OCI-LY7 (cell line): ENCODE results near the gene CHGA.

ENCODE experiments used
- EZH2phosphoT487 ChIP-seq: fragments of 200-600 bp; sonication (generic); IDR thresholded peaks from 2 replicates; pipeline ENCODE4 v1.6.1; 2018; ENCODE audit warnings: low read depth, borderline replicate concordance, mild to moderate bottlenecking, mixed run types, antibody characterized with exemption, low read length, moderate library complexity, mixed read lengths
- TF ChIP-seq, protein P1 (sequence below): fragments of 200-600 bp; sonication (generic); conservative IDR thresholded peaks from 2 replicates; pipeline ENCODE4 v1.5.1; 2014; ENCODE audit warnings: mild to moderate bottlenecking, antibody characterized with exemption, low read length, moderate library complexity, mixed read lengths

DNA sequence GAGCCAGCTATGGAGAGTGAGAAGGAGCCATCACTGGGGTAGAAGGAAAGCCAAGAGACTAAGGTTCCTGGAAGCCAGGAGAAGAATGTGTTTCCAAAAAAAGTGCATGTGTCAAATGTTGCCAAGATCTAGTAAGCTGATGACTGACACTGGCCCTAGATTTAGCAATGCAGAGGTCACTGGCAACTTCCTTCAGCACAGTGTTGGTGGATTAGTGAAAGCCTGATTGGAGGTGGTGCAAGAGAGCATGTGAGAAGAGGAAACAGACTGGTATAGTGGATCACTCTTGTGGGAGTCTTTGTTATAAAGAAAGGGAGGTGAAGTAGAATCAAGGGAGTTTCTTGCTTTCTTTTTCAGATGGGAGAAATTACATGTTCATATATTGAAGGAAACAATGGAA, 34.1 kb upstream of the CHGA start:
- TF ChIP-seq, protein P1, sequence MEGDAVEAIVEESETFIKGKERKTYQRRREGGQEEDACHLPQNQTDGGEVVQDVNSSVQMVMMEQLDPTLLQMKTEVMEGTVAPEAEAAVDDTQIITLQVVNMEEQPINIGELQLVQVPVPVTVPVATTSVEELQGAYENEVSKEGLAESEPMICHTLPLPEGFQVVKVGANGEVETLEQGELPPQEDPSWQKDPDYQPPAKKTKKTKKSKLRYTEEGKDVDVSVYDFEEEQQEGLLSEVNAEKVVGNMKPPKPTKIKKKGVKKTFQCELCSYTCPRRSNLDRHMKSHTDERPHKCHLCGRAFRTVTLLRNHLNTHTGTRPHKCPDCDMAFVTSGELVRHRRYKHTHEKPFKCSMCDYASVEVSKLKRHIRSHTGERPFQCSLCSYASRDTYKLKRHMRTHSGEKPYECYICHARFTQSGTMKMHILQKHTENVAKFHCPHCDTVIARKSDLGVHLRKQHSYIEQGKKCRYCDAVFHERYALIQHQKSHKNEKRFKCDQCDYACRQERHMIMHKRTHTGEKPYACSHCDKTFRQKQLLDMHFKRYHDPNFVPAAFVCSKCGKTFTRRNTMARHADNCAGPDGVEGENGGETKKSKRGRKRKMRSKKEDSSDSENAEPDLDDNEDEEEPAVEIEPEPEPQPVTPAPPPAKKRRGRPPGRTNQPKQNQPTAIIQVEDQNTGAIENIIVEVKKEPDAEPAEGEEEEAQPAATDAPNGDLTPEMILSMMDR: no peak
- TF ChIP-seq EZH2phosphoT487: no peak
